ENCODE measurements around the gene FBXL7.

The FBXL7 gene

DNA sequence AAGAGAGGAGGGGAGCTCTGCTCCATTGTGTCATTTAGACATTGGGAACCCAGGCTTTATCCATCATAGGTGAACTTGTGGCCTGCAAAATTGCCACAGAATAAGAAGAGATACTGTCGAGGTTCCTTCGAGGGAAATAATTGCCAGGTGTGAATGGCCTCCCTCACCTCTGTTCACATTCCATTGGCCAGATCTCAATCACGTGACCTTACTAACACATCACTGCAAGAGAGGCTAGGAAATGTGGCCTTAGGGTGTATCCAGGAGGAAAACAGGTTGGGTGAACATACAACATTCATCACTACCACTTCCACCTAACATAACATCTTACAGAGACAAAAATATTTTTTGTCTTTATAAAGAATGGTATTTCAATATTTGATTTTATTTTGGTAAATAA, 182.1 kb downstream of the FBXL7 start:
- no peak for DNase-seq

DNA sequence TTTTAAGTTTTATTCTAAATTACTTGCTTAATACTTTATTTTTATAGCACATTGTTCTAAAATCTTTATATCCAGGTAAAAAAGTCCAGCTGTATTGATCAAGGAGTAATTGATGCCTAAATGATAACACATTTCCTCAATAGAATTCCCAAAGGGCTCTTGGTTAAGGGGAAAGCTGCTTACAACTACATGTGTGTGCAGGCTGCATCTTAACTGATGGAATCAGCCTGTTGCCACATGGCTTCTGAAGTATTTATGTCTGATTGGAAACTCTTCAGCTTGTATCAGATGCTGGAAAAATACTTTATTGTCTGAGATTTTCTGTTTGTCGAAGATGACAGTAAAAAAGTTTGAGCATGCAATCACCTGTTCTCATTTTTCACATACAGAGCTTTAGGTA, 182.6 kb downstream of the FBXL7 start:
- no peak for DNase-seq

DNA sequence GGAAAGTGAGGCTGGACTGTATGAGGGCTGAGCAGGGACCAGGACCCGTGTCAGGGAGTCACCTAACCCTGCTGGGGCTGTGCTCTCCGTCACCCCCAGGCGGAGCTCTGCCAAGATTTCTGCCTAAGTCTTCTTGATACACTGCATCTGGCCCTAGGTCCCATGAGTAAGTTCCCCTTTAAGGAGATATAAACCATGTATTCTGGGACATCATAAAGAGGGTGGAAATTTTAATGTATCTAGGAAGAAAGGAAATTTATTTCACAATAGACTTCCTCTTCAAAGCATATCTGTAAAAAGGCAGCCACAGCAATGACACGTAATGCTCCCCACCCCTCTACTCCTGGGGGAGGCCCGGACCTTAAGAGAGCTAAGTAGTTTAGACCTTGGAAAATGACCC, 183.4 kb downstream of the FBXL7 start:
- no peak for DNase-seq

DNA sequence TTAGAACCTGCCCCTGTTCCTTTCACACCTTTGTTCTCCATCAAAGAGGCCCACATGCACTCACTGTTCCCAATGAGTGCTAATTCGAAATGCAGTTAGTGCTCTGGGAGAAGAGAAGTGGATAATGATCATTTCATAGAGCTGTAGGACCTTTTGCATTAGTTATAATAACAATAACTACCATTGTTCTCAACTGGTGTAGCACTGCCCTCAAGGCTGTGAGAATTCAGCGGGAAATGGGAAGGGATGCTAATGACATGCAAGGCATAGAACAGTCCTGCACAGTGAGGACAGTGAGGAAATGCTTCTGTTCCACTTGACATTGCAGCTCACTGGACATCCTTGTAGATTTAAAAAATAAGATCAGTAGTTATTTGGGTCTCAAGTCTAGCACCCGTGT, 187.4 kb downstream of the FBXL7 start:
- DNase-seq, result no peak

DNA sequence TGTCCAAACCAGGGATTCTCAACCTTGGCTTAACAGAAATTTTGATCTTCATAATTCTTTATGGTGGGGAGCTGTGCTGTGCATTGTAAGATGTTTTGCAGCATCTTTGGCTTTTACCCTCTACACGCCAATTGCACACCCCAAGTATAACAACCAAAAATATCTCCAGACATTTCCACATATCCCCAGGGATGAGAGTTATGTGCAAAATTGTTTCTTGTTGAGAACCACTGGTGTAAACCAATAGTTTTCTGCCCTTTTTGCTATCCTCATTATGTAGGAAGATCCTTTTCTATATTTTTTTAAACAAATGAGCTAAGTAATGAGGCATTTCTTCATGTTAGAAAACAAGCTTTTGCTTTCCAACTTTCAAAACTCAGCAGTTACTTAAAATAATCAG, 189.9 kb downstream of the FBXL7 start:
- DNase-seq, result no peak

DNA sequence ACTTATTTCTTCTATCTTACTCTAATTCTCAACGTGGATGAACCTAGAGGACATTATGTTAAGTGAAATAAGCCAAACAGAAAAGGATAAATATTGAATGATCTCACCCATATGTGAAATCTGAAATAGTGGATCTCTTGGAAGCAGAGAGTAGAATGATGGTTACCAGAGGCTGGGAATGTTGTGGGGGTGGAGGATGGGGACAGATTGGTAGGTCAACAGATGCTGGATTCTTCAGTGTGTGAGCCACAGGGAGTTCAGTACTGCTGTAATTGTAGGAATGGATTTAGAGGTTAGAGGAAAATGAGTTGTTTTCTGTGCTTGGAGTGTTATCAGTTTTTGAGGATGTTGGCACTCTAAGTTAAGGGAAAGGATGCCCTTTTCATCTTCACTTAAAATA, 190.6 kb downstream of the FBXL7 start:
- DNase-seq, result no peak

DNA sequence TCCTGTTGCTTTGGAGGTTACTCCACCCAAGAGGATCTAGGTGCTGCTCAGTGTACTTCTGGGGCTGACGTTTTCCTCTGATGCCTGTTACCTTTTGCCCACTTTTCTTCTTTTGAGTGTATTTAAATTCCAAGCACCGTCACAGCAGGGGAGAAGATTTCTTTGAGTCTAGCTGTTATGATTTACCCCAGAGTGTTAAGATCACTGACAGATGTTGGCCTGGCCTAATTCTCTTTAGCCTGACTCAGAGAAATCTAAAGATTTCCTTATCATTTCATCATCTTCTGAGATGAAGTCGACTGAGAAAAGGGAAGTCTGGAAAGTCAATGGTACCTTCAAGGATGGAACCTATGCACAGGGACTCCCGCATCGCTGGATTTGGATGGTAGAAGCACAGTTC, 191.5 kb downstream of the FBXL7 start:
- no peak for DNase-seq

DNA sequence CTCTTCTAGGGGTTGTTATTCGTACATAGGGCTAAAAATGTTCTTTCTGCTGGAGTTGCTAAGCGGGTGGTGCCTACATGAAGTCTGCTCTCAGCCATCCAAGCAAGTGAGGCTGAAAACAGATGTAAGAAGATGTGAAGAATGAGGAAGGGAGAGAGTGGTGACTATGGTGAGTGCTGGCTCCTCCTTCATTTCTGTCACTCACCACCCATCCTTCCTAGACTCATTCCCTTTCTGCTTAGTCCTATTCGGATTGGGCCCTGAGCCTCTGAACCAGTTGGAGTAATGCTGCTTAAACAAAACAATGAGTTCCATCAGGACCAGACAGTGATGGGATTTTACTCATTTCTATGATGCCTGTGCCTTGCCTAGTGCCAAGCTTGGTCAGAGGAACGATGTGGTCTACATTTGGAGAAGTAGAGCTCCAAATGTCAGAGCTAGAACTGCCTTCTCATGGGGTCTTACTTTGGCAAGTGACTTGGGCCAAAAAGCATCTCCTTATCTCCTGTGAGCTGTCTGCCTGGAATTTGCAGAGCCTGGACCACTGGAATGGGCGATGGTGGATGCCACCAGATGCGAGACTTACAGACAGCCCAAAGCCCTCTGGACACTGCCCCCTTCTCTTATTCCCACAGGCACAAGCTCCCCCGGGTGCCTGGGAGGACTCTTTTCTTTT, 192.9 kb downstream of the FBXL7 start:
- DNase-seq, result no peak

DNA sequence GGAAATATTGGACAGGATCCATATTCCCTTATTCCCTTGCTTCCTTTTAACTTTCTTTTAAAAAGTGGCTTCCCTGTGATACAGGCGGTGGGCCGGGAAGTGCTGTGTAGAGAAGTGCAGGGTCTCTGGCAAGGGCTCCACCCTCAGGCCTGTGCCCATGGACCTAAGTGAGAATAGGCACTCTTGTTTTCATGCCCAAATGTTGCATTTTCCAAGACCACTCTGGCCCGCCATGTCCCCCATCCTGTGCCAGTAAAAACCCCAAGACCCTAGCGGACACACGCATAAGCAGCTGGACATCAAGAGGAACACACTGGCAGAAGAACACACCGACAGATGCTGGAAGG, 193.4 kb downstream of the FBXL7 start:
- no peak for DNase-seq

DNA sequence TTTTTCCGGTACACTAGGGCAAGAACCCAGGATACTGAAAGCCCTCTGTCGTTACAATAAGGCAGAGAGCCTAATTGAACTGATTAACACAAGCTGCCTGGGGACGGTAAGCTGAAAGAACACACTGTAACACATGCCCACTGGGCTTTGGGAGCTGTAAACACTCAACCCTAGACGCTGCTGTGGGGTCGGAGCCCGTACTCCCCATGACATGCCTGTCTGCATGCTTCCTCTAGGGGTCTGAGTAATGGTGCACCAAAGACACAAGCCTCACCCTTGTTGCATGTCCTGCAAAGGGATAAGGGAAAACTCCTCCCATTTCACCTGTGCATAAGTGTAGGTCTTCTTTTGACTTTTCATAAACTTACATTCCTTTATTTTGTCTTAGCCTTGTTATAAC, 194.0 kb downstream of the FBXL7 start:
- no peak for DNase-seq

DNA sequence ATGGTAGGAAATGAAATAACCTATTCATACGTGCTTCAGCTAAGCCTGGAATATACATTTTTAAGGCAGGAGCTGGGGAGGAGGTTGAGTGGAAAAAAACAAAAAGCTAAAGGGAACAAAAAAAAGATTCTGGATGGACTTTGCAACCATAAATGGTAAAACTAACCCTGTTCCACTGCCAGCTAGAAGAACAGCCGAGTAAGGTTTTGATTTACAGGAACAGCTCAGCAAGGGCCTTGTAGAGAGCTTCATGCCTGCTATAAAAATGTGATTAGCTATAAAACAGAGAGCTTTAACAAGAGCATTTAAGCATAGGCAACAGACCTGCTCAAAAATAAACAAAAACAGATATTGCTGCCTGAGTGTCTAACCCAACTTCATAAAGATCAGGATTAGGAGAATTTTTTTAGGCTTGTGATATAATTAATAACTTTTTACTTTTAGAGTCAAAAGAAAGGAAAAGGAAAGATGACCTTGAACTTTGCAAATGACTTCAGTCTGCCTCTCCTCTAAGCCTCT, 194.8 kb downstream of the FBXL7 start:
- DNase-seq, result no peak

DNA sequence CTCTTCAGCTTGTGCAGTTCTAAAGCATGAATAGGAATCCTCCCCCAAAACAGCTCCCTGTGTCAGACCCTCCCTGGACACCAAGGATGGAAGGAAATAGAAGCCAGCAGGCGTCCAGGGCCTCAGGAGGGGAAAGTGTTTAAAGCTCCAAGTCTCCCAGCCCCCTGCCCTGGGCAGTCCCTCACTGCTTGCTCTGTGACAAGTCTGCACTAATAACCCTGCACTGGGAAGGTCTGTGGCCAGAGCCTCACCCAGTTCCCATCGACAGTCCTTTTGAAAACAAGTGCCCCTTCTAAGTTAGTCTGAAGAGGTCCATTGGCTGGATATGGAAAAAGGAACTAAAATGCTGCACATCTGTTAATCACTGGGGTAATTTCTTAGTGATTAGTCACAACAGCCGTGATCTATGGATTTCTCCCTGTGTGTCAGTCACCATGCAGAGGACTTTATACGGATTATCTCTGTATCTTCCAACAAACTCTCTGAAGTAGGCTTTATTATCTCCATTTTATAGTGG, 195.3 kb downstream of the FBXL7 start:
- DNase-seq, result no peak

DNA sequence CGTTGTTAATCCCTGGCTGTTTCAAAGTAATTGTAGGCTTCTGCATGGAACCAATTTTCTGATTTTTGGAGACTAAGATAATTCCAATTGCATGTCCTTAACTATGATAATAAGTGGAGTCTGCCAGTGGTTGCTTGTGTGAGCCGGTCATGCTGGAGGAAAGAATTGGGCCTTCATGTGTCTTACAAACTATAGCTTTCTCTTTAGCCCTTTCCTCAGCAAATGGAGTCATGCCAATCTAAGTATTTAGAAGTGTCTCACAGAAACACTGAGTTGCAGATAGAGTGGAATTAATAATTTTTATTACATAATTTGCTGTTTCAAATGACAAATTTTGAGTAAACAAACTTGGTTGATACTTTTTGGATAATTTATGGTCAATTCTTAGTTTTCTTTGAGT, 200.4 kb downstream of the FBXL7 start:
- no peak for DNase-seq

DNA sequence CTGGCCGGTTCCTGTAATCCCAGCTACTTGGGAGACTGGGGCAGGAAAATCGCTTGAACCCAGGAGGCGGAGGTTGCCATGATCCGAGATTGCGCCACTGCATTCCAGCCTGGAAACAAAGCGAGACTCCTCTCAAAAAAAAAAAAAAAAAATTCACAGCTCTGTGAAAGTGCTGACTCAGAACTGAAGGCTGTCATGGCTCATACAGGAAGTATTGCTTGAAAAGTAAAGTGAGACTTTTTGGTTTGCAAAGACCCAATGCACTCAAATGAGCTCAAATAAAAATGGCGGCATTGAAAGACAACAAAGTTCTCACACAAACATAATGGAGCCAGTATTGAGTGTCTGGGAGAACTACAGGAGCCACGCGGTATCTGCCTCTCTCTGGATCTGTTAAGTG, 202.1 kb downstream of the FBXL7 start:
- DNase-seq, result no peak

DNA sequence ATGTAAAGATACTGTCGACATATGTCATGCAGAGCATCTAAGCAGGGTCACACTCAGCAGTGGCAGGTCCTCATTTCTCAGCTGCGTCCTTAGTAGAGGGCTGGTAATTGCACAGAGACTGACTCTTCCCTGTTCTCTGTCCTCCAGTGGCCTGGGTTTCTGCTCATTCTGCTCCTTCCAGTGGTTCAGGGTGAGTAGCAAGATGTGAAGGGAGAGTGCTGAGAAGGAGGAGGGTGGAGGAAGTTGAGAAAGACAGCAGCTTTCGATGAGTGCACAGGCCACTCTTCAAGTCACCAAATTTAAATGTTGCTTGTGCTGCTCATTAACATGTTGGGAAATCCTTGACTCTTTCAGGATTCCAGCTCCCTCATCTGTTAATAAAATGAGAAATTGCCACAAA, 203.9 kb downstream of the FBXL7 start:
- DNase-seq, result no peak

DNA sequence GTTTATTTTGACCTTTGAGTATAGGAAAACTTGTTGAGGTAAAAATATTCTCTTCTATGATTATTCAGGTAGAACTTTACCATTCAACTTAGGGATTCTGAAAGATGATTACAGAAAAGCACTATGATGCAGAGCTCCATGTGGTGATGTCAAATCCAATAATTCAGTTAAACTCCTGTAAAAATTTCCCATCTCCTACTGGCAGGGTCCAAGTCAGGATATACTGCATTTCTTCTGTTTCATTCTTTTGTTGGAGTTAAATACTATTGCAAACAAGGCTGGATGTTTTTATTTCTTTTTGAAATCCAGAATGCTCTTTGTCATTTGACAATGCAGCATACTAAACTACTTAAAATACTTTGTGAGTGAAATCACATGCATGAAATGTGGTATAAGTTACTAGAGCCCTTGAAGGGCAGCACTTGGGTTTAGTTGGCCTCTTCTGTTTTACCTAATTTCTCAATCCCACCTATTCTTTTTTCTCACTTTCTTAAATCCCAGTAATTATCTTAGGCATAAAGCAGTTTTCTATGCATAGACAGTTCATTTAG, 204.5 kb downstream of the FBXL7 start:
- DNase-seq, result no peak

DNA sequence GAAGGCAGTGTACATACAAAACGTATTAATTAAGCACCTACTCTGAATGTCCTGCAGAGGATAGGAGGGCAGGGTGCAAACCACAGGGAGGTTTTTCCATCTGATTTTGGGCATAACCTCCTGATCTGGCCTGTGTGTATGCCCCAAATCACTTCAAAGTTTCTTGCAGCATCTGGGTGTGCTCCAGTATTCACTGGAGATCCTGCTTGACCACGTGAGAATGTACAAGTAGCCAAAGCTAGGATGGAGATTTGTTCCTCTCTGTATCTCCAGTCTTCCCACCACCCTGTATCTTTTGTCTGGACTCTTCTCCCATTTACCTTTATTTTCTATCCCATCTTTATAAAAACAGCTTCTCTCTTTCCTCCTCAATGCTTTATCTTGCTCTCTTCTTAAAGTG, 207.7 kb downstream of the FBXL7 start:
- DNase-seq, result no peak

DNA sequence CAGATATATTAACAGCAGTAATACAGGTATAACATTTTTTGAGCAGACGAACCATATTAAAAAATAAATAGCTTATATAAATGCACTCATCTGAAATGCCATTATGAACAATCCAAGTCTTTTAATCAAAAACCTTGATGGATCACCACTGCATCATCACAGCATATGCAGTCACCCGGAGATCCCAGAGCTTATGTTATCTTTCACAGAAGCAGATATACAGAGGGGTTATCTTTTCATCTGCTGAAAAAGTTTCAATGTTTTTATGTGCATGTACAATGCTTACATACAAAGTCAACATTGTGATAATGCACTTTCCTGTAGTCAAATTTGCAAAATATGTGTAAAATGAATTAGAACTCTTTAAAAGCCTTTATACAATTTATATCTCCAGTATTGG, 211.9 kb downstream of the FBXL7 start:
- DNase-seq, result no peak

DNA sequence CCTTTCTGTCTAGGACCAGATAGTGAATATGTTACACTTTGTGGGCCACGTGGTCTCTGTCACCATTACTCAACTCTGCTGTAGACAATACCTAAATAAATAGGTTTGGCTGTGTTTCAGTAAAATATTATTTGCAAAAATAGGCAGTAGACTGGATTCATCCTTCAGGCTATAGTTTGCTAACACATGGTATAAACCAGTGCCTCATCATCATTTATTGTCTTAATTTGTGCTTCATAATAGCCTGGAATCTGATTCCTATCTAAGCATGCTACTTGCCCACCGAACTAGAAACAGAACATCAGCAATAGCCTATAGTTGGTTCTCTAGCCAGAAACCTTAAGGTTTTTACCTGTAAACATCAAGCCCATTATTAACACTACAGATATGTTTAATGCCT, 215.6 kb downstream of the FBXL7 start:
- no peak for DNase-seq

DNA sequence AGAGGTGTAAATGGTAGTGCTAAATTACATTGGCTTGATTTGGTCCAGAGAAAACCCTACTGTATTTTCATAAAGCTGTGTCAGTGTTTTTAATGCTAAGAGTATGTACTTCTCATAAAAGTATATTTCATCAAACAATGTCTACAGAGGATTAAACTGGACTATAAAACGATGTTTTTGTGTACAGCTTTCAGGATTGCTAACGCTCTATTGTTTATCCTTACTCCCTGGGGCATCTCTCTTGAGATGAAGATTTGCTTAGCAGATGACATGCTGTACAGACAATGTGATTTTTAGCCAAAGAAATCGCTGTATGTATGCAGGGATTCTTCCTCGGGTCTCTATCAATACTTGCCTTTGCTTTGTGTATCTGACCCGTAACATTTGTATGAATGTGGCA, 216.0 kb downstream of the FBXL7 start:
- DNase-seq, result no peak

DNA sequence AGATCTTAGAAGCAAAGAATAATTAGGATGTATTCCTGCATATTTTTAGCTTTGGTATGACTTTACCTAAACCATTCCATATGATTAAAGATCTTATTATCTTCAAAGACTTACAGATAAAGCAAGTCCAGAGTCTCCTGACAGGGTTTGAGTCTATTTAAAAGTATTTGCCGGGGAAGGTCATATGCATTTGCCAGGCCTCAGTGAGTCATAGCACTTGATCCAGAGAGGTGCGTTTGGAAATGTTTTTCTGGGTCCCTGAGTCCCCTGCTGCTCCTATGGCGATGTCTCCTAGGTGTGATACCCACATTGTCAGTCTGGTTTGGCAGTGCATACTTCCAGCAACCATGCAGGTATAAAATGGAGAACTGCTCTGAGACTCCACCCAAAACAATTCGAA, 217.0 kb downstream of the FBXL7 start:
- DNase-seq, result no peak

DNA sequence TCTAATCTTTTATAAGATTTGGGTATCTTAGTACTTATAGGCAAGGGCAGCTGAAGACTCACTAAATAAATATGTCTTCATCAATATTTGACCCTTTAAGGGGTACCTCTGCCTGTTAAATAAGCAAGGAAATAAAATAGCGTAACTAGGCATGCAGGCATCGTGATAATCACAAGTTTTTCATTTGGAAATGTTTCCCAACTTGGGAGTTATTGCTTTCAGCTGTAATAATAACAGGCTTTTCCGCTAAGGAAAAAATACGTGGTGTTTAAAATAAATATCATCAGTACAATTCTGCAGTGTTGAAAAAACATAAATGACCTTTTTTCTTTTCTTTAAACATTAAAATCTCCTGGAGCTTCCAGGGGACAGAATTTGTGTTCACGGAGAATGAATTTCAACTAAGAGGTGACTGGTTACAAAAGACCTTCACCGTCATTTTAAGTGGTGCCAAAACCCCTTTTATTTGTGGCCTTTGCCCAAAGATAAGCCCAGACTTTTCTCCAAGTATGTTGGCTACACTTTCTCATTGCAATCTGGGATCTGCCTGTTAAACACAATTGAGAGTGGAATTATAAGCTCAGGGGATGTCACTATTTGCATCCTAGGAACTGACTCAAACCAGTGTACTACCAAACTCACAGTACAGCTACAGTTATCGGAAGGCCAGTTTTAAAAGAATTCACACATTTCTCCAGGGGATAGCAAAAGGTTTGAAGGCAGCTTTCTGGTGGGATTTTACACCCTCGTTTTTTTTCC, 218.6 kb downstream of the FBXL7 start:
- no peak for DNase-seq

DNA sequence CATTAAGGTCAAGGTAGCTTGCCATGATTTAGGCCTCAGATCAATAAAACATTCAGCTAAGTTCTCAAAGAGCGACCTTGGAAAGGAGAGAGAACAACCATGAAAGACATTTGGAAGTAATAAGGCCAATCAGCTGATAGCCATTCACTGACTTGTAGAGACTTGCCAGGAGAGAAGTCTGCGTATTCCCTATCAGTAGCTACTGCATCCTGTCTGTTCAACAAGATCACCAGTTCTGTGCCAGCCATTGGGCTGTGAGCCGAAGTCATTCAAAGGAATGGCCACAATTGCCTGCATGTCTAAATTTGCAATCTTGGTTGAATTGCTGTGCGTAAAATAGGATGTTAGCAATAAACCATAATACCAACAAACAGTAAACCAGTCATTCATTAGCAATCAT, 219.8 kb downstream of the FBXL7 start:
- no peak for DNase-seq

DNA sequence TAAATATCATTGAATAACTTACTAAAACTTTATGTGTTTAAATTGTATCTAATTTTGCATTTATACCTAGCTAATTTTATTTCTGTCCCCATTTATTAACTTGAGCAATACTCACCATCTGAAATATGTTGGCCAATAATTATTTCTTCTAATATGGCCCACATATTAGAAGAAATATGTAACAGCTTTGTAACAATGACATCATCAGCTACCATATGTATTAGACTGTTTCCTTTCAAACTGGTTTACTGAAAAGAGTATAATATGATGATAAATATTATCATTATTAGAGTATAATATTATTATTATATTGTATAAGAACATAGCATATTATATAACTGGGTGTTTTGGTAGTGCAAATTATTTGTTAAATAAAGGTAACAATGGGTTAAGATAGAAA, 220.5 kb downstream of the FBXL7 start:
- no peak for DNase-seq

Measured in NCI-H2171 (cell line).